ENCODE measurements around the gene GALNT16.
"Not testable (repeated sequence)": the region's sequence is repeated elsewhere in the genome, so short reads cannot be mapped to it uniquely, and the experiment has no call there.

Gene GALNT16

DNA sequence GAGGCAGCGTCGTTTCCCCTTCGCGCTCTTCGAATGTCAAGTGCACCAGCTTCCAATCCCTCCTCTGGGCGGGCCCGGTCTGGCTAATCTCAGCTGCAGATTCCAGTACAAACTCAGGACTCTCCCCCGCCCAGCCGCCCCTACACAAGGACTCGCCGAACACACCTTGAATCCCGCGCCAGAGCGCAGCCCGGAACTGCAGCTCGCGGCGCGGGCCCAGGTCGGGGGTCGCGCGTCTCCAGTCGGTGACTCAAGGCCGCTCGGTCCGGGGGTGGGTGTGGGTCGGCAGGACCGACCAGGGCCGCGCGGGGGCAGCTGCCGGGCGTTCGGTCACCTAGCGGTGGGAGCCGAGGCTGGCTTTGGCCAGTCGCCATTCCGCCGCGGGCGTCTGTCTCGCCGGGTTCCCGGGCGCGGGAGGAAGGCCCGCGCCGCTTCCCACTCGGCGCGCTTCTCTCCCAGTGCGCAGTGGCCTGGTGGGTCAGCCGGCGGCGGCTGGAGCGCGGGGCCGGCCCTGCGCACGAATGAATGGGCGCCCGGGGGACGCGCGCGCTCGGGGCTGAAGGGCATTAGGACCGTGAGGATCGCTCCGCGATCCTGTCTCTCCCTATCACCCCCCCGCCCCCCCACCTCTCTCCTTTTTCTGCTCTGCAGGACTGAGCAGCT lies at the start of gene GALNT16:
TSS of gene GALNT16 (plus strand) at position 632 of the 663 bp plus-strand sequence. CDS start 133 bp downstream, outside the sequence.
- FAIRE-seq: no peak

DNA sequence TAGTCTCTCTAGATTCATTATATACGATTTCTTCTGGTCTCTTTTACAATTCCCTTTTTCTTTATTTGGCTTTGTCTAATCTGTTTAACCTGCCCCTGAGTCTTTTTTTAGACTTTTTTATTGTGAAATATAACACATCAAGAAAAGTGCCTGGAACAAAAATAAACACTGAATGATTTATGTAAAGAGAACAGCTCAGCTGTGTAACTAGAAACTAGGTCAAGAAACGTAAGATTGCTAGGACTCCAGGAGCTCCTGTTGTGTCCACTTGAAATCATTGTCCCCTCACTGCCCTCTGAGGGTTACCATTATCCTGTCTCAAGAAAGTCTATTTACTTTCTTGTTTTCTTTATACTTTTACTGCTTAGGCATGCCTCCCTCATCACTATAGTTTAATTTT lies 45.6 kb upstream of the GALNT16 start:
- no peak for FAIRE-seq

DNA sequence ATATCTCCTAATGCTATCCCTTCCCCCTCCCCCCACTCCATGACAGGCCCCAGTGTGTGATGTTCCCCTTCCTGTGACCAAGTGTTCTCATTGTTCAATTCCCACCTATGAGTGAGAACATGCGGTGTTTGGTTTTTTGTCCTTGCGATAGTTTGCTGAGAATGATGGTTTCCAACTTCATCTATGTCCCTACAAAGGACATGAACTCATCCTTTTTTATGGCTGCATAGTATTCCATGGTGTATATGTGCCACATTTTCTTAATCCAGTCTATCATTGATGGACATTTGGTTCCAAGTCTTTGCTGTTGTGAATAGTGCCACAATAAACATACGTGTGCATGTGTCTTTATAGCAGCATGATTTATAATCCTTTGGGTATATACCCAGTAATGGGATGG lies 42.3 kb upstream of the GALNT16 start:
- not testable (repeated sequence) for FAIRE-seq

DNA sequence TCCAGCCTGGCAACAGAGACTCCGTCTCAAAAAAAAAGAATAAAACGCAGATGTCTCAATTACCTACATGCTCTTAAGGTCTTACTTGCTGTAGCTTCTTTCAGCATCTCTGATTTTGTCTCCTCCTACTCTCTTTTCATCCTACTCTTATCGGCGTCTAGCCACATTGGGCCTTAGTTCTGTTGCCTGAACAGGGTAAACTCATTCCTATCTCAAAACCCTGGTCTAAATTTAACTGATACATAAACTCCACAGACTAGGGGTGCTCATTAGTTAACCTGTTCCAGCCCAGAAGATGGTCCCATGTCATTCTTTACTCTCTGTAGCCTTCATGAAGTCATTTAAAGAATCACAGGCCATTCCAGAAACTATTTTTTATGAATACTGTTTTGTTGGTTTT lies 35.0 kb upstream of the GALNT16 start:
- no peak for FAIRE-seq

DNA sequence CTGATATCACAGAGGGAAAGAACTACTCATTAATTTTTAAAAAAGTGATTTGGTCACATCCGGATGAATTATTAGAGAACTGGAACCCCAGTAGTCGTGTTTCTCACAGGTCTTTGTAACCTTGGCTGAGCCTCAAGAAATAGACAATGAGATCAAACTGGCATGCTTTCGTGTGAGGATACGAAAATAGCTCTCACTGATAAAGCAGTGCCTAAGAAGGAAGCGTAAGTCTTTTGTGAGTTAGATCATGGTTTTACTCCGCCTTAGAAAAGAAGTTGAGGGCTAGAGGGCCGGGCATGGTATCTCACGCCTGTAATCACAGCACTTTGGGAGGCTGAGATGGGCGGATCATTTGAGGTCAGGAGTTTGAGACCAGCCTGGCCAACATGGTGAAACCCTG lies 33.8 kb upstream of the GALNT16 start:
- FAIRE-seq: no peak

DNA sequence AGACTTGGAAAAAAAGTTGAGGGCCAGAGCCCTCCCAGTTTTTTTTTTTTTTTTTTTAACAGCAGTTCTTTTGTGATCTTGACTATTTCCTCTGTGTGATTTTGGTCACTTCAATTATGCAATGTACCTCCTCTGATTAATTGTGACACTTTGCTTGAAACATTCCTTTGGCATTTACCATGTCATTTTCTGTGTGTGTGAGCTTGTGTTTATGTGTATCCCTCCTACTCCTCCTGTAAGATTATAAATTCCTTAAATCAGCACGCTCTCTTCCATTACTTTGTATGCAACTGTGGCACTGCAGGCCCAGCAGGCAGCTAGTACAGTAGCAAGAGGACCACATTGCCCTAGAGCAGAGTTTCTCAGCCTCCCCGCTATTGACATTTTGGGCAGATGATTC lies 33.2 kb upstream of the GALNT16 start:
- FAIRE-seq: no peak

DNA sequence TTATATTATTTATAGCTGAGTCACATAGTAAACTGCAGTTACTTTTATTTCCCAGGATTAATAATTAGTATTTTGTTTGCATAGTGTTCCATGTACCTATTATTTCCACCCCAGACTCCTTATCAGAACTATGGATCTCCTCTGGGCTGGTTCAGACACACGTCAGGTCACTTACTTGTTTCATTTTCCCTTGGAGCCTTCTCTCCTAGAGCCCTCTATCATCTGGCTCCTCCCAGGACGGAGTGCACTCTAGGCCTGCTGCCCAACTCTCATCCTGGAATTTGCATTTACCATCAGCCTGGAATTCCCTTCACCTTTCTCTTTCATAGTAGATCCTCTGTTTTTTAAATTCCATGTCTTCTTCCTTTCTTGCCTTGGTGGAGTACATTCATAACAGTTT lies 28.5 kb upstream of the GALNT16 start:
- FAIRE-seq: no peak

DNA sequence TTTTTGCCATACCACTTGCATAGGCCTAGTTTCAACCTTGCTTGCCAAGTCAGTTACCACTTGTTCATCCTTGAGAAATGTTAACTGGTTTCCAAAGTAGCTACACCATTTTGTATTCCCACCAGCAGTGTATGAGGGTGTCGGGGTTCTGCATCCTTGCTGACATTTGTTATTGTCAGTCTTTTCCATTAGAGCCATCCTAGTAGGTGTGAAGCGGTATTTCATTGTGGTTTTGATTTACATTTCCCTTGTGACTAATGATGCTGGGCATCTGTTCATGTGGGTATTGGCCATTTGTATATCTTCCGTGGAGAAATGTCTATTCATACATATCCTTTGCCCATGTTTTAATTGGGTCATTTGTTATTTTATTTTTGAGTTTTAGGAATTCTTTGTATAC lies 27.6 kb upstream of the GALNT16 start:
- no peak for FAIRE-seq

DNA sequence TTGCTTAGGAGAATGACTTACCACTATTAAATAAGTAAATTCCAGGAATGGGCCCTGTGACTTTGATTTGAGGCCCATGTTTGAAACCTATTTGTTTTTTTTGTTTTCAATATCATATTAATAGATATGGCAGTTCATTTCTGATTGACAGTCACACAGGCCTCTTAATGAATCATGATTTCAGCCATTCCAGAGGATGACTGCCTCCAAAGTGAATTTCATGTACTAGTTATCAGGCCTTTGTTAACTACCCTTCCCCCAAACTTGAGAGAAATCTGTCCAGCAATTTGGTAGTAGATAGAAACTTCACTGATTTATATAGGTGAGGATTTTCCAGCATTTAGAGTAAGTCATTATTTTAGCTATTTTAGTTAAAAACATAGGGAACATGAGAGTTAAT lies 25.9 kb upstream of the GALNT16 start:
- FAIRE-seq: no peak

DNA sequence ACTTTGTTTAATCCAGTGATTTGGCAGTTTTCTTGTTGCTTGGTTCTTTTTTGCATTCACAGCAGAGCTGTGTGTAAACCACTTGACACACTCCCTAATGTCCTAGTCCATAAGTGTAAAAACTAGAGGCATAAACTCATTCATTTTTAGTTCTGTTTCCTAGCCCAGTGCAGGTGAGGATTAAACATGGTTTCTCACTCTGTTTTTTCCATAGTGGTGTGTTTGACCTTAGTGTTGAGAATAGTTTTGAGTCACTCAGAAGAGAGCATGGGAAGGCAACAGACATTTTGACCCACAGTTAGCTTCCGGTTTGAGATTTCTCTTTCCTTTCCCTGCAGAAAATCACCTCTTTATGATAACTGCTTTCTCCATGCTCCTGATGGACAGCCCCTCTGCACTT lies 24.2 kb upstream of the GALNT16 start:
- no peak for FAIRE-seq

DNA sequence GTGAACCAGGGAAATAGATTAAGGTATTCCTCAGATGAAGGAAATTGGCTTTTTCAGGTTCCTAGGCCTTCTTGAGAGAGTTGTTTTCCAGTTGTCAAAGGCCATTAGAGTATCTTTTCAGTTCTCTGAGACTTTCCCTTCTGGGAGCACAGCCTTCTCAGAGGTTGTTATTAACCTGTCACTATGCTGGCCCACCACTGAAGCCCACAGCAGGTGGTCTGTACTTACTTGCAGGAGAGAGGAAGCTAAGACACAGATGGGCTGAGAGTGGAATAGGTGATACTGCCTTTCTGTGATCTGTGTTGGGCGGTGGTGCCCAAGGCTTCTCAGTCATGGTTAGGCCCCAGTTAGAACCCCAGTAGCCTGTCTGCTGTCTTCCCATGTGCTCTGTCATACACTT lies 22.8 kb upstream of the GALNT16 start:
- FAIRE-seq: no peak

DNA sequence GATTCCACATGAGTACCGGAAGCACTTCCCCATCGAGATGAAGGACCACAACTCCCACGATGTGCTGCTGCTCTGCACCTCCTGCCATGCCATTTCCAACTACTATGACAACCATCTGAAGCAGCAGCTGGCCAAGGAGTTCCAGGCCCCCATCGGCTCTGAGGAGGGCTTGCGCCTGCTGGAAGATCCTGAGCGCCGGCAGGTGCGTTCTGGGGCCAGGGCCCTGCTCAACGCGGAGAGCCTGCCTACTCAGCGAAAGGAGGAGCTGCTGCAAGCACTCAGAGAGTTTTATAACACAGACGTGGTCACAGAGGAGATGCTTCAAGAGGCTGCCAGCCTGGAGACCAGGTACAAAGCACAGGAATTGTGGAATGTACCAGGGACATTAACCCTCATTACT lies 22.4 kb upstream of the GALNT16 start:
- FAIRE-seq: no peak

DNA sequence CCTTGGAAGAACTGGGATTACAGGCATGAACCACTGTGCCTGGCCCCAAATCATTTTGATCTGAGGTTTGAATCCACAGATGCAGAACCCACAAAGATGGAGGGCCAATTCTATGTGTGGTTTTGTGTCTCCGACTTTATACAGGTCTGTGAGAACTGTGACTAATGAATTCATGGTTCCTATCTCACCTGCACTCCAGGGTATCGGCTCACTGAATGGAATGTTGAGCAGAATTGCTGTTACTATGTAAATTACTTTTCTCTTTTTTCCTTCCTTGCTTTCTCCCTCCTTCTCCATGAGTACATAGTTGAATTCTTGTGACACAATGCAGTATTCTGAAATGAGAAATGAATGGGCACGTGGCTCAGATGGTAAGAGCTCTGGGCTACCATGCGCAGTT lies 21.1 kb upstream of the GALNT16 start:
- FAIRE-seq: no peak

DNA sequence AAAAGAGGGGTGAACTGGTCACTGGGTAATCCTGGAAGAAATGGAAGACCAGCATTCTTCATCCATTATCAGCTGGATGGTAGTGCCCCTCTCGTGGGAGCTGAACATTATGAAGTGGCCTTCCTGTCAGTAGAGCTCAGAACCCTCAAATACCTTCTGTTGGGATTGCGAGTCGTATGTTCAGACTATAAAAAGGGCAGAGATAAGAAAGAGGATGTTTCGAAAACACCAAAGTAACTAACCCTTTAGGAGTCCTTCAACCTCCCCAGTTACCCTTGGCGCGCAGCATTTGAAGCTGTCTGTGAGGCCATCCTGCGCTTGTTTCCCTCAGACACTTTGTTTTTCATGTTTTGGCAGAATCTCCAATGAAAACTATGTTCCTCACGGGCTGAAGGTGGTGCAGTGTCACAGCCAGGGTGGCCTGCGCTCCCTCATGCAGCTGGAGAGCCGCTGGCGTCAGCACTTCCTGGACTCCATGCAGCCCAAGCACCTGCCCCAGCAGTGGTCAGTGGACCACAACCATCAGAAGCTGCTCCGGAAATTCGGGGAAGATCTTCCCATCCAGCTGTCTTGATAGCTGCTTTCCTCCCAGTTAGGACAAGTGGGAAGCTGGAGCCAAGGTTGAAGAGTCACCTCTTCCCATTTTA lies 19.3 kb upstream of the GALNT16 start:
- FAIRE-seq: no peak

DNA sequence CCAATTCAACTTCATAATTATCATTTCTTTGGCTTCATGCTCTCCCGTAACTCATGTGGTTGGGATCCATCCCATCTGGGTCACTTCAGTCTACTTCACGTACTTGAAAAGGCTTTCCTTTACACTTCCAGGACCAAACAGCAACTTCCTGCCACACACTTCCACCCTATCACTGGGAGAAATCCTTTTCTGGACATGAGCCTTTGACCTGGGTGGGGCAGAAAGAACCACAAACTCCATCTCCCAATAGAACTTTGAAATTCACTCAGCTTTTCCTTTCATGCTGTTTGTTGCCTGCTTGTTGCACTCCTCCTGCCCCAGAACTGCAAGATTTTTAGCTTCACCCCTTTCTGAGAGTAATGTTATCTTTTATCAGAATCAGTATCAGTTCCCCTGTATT lies 18.4 kb upstream of the GALNT16 start:
- no peak for FAIRE-seq

DNA sequence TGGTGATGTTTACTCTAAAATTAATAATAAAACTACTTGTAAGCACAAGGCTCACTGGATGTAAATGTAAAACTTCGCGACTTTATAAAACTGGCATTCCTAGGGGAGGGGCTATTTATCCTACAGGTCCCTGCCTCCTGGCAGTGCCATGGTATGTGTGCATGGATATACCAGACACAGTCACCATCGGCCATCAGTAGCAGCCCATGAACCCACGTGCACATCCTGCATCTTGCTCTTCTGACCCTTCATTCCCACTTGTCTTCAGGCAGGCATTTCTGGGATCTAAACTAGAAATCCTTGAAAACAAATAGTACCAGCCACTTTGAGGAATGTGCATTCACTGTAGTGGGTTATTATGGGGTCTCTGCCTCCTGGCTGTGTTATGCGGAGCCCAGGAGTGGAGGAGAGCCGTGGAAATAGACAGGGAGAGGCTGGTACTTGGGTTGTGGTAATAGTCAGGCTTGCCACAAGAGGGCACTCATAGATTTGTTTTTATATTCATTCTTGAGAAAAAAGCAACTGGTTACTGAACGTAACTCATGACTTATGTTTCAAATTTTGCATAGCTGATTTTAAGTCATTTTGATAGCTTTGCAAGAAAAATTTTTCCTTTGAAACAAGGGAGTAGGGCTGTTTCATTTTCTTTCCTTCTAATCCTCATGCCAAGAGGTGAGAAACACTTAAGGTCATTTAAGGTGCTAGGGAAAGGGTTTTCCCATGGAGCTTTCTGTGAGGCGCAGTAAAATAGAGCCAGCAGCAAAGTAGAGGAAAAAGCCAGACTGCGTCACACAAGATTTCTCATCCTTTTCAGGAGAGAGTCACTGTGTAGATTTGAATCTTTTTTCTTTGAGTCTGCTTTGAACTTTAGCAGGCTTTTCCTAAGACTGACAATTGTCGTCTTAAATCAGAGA lies 17.4 kb upstream of the GALNT16 start:
- FAIRE-seq: peak; percentile 69

DNA sequence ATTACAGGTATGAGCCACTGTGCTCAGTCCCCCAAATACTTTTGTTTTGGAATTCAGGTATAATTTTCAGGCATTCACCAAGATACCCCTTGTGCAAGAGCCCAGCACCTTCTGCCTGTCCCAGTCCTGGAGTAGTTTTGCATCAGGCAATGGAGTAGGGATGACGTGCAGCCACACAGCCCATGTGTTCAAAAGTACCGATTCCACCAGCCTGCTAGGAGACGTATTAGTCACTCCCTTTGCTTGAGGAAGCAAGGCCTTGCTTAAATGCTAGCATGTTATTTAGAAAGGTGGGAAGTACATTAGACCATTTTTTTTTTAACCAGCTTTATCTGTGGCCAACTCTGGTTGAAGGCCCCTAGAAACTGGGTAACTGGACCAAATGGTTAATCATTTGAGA lies 15.0 kb upstream of the GALNT16 start:
- FAIRE-seq: no peak

DNA sequence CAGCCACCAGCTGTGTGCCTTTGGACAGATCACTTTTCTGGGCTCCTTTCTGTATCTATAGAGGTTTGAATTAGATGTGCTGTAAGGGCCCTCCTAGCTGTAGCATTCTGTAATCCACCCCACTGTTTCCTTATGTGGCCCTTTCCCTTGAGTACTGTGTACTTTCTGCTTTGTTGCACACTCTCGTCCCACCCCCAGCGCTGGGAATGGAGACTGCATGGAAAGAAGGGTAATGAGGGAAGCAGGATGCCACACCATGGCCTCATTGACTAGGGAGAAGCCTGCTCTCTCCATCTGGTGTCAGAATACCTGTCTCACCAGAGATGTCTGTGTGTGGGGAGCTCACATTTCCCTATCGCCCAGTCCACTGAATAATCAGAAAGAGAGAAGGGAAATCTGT lies 13.6 kb upstream of the GALNT16 start:
- no peak for FAIRE-seq

DNA sequence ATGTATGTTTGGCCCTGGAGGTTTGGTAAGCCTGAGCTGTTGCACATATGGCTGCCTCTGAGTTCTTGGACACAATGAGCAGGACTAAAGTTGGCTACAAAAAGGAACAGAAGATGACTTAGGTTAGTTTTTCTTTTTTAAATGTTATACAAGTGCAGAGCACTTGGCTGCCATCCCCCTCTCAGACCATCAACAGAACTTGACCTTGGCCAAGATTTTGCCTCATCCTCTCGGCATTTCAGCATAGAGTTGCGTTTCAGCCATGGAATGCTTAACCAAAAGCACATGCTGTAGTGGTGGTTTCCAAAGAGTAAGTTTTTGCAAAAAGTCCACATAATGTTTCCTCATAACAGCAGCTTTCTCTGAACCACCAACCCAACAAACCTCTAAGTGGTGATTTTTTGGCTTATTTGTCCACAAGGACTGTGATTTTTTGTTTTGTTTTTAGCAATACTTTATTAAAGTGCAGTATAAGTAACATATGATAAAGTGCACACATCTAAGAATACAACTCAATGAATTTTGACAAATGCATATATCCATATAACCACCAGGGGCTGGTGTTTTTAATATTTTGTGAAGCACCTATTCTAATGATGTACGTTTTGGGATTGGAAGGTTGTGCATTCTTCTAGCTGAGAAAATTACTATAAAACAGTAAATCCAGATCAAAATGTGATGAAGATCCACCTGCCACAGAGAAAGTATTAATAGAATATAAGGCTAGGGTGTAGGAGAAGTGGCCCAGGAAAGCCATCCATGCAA lies 12.1 kb upstream of the GALNT16 start:
- no peak for FAIRE-seq

DNA sequence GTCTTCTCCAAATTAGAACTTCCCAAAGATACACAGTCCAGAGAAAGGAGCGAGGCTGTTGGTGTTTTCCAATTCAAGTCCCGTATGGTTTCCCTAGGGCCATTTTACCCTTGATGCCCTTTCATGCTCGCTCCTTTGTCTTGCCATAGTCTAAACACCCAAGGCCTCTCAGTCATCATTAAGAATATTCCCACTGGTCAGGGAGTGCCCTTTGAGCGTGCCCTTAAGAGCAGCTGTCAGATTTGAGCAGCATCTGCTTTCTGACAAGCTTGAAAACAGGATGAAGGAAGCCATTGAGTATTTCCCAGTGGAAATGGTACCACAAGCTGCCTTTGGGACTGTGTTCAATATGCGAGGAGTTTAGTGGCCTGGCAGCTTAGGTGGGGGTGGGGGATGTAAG lies 10.4 kb upstream of the GALNT16 start:
- FAIRE-seq: no peak

DNA sequence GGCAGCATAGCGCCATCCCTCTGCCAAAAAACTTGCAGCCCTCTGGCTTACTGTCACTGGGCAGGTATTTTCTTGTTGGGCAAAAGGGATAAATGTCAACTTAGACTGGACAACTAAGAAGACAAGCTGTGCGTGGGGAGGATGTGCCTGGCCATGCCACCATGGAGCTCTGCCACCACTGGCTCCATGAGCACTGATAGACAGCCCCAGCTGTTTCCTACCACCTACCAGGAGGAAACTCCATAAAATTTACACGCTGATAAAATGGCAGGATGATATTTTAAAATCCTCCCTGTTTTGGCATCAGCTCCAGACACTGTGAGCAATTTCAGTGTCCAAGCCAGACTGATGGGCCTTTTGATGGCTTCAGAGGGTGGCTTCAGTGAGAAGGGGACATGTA lies 7.1 kb upstream of the GALNT16 start:
- FAIRE-seq: no peak

DNA sequence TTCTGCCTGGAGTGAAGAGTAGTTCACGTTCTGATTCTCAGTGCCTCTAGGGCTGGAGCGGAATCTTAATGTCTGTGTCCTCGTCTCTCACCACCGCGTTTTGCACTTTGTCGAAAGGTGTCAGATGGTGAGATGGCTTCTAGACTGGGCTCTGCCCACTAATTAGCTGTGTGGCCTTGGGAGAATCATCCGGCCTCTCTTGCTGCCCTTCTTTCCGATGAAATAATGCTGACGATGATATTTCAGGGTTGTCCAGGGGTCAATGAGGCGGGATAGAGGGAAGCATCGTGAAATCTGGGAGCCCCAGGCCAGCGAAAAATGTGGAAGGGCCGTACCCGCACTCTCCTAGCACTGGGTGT lies 811 bp upstream of the GALNT16 start:
- FAIRE-seq: no peak

DNA sequence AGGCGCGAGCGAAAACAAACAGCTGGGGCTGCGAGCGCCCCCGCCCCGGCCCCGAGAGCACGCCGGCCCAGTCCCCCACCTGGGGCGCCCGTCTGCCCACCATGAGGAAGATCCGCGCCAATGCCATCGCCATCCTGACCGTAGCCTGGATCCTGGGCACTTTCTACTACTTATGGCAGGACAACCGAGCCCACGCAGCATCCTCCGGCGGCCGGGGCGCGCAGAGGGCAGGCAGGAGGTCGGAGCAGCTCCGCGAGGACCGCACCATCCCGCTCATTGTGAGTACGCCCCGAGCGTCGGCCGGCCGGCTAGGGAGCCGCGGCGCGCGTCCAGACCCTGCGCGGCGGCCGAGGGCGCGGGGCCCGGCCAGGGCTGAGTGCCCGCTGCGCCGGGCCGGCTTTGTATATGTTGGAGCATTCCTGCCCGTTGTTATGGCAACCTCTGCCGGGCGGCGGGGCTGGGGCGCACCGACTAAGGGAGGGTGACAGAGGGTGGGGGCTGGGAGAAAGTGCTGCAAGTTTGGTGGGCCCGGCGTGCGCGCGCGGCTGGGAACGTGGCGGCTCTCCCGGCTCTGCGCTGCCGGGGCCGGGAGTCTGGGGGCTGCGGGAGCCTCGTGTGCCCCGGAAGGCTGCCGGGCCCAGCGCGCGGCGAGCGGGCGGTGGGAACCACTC lies 367 bp downstream of the GALNT16 start:
- no peak for FAIRE-seq
